HG03457 (cell line): ENCODE measurements around the gene MAP3K19.
"Not testable (repeated sequence)": the region's sequence is repeated elsewhere in the genome, so short reads cannot be mapped to it uniquely, and the experiment has no call there.

Source experiments
- ATAC-seq: cut with Tn5 transposase; IDR thresholded peaks from one replicate; pipeline ENCODE4 v1.9.1; 2021; ENCODE audit warnings: moderate number of reproducible peaks; ENCODE audit not compliant: unreplicated experiment

The MAP3K19 gene

GRCh38 chr2:135052997-135053474 lies 5.8 kb upstream of the MAP3K19 start:
- ATAC-seq: peak; percentile 32

- peak; percentile 68 for ATAC-seq
Measured at GRCh38 chr2:135052042-135052876, 5.0 kb upstream of the MAP3K19 start, which contains the start of gene RAB3GAP1. Gene RAB3GAP1, plus strand, starts transcription at chr2:135052292. Its CDS starts 16 bp downstream, at chr2:135052308.

- no peak for ATAC-seq
Measured at GRCh38 chr2:135050684-135051083, 3.4 kb upstream of the MAP3K19 start.

- no peak for ATAC-seq
Measured at GRCh38 chr2:135050132-135050531, 2.9 kb upstream of the MAP3K19 start.

- no peak for ATAC-seq
Measured at GRCh38 chr2:135048122-135048521, 875 bp upstream of the MAP3K19 start.

- ATAC-seq: no peak
Measured at GRCh38 chr2:135043345-135043744, 3.9 kb downstream of the MAP3K19 start.

GRCh38 chr2:135037831-135038230 lies 9.4 kb downstream of the MAP3K19 start:
- no peak for ATAC-seq

GRCh38 chr2:135033216-135033615 lies 14.0 kb downstream of the MAP3K19 start:
- not testable (repeated sequence) for ATAC-seq

- ATAC-seq: no peak
Measured at GRCh38 chr2:135030826-135031225, 16.4 kb downstream of the MAP3K19 start.

- ATAC-seq: no peak
Measured at GRCh38 chr2:135029481-135030134, 17.6 kb downstream of the MAP3K19 start.

- no peak for ATAC-seq
Measured at GRCh38 chr2:135023886-135024485, 23.3 kb downstream of the MAP3K19 start.

GRCh38 chr2:135022952-135023880 lies 24.0 kb downstream of the MAP3K19 start:
- ATAC-seq: no peak

- ATAC-seq: no peak
Measured at GRCh38 chr2:135021618-135022017, 25.6 kb downstream of the MAP3K19 start.

GRCh38 chr2:135011633-135012032 lies 35.6 kb downstream of the MAP3K19 start:
- no peak for ATAC-seq

GRCh38 chr2:135010200-135010942 lies 36.9 kb downstream of the MAP3K19 start:
- no peak for ATAC-seq

- no peak for ATAC-seq
Measured at GRCh38 chr2:135009339-135009738, 37.9 kb downstream of the MAP3K19 start.

GRCh38 chr2:135005753-135006152 lies 41.5 kb downstream of the MAP3K19 start:
- no peak for ATAC-seq

GRCh38 chr2:135004005-135004746 lies 43.1 kb downstream of the MAP3K19 start:
- peak; percentile 79 for ATAC-seq

GRCh38 chr2:135002836-135003235 lies 44.4 kb downstream of the MAP3K19 start:
- no peak for ATAC-seq
